ENCODE data around the gene PIAS4.
A peak's percentile ranks its signal among the peaks of the same experiment; 100 is the strongest.
"Not testable (repeated sequence)": the region's sequence is repeated elsewhere in the genome, so short reads cannot be mapped to it uniquely, and the experiment has no call there.

Gene PIAS4

DNA sequence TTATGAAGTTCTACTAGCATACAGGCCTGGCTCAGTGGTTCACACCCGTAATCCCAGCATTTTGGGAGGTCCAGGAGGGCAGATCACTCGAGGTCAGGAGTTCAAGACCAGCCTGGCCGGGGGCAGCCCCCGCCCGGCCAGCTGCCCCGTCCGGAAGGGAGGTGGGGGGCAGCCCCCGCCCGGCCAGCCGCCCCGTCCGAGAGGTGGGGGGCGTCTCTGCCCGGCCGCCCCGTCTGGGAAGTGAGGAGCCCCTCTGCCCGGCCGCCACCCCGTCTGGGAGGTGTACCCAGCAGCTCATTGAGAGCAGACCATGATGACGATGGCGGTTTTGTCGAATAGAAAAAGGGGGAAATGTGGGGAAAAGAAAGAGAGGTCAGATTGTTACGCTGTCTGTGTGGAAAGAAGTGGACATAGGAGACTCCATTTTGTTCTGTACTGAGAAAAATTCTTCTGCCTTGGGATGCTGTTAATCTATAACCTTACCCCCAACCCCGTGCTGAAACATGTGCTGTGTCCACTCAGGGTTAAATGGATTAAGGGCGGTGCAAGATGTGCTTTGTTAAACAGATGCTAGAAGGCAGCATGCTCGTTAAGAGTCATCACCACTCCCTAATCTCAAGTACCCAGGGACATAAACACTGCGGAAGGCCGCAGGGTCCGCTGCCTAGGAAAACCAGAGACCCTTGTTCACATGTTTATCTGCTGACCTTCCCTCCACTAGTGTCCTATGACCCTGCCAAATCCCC is 8.7 kb upstream of the PIAS4 start:
- not testable (repeated sequence) for DNase-seq; H3K27me3 Mint-ChIP-seq; H3K9me3 Mint-ChIP-seq; ATAC-seq (replicated peaks); H3K36me3 Mint-ChIP-seq; H3K27ac Mint-ChIP-seq; H3K4me1 Mint-ChIP-seq; H3K4me3 Mint-ChIP-seq

GRCh38 chr19:4000798-4001197 is 6.7 kb upstream of the PIAS4 start:
- not testable (repeated sequence) for DNase-seq; H3K4me3 Mint-ChIP-seq; H3K36me3 Mint-ChIP-seq; H3K9me3 Mint-ChIP-seq; ATAC-seq (replicated peaks); H3K27me3 Mint-ChIP-seq; H3K4me1 Mint-ChIP-seq; H3K27ac Mint-ChIP-seq

DNA sequence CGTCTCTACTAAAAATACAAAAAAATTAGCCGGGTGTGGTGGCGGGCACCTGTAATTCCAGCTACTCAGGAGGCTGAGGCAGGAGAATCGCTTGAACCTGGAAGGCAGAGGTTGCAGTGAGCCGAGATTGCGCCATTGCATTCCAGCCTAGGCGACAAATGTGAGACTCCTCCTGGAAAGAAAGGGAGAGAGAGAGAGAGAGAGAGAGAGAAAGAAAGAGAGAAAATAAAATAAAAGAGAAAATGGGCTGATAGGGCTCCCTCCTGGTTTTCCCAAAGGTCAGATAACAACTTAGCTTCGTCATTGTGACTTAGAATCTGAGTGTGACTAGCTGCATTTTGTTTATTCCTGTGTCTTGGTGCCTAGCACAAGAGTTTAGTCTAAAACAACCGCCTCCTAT is 2.1 kb upstream of the PIAS4 start:
- H3K36me3 Mint-ChIP-seq; H3K27ac Mint-ChIP-seq; DNase-seq; H3K9me3 Mint-ChIP-seq; H3K27me3 Mint-ChIP-seq; ATAC-seq (replicated peaks): not testable (repeated sequence)
- peak overlapping the region; percentile 44 to 65 for H3K4me3 Mint-ChIP-seq
- peaks cover 19 to 27% of the 10 kb centered on the region in 2 donors for H3K4me1 Mint-ChIP-seq

DNA sequence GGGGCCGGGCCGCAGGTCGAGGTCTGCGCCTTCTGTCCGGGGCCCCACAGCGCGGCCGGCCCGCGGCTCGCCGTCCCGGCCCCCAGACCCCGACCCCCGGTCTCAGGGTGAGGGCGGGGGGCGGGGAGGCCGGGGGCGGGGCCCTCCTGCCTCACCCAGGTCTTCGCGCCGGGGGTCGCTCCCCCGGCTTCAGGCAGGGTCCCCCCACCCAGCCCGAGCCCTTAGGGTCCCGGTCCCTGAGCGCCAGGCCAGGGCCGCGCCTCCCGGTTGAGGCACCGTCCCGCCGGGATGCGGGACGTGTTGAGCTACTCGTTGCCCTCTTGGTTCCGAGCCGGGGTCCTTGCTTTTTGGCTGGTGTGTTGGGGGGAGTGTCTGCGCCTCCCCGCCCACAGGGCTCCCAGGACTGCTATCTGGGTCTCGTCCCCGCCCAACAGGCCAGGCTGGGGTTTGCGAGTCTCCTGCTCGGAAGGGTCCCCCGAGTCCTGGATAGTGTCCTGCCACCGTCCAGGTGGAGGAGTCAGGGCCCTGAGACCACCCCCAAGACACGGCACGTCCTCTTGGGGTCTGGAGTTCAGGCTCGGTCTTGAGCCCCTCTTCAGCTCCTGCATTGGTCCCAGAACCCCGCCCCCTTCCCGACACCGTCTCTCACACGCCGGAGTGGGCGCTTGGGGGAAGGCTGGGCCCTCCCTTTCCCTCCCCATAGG is 452 bp downstream of the PIAS4 start:
- no peak for DNase-seq
- peak in 1 of 2 donors; percentile 6 for ATAC-seq (replicated peaks)
- Mint-ChIP-seq H3K27ac (peak overlapping the region; percentile 92), H3K36me3 (peaks cover 9 to 12% of the 10 kb centered on the region in 2 donors), H3K4me3 (peak overlapping the region; percentile 89 to 93), H3K9me3 (no peaks in the 10 kb centered on the region), H3K4me1 (peaks cover 26 to 44% of the 10 kb centered on the region in 2 donors), H3K27me3 (no peaks in the 10 kb centered on the region)

DNA sequence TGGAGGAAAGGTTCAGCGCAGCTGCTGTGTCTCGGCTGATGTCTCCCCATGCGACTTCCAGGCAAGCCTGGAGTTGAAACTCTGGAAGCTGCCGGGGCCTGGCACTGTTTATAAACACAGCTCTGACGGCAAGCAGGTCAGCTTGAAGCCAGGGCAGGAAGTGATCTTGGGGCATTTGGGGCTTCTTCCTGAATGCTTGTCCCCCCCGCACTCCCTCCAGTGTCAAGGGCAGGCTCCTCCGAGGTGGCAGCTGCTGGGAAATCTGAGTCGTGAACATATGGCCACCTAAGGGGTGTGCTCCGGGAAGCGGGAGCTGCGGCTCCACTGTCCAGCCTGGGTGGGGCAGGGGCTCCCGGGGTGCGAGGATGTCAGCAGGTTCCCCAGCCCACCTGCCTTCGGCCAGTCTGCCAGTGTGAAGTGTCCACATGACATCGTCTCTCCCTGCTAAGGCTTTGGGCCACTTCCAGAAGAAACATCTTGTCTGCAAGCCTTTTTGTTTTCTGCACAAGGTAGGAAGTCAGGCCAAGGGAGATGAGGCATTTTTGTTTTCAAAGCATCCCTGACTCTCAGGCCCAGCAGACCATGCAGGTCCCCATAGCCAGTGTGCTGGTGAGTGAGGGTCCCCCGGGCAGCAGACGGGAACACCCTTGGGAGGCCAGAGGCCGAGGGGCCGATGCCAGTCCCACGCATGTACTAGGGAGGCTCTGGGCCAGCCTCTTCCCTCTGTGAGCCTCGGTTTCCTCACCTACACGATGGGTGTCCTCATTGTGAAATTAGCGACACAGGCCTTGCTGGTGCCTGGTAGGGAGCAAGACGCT is 2.7 kb downstream of the PIAS4 start:
- ATAC-seq (replicated peaks), result no peak
- Mint-ChIP-seq H3K27ac (no peak overlapping the region), H3K36me3 (peaks cover 19 to 26% of the 10 kb centered on the region in 2 donors), H3K27me3 (no peaks in the 10 kb centered on the region), H3K4me3 (peak overlapping the region; percentile 87 to 89), H3K9me3 (no peaks in the 10 kb centered on the region), H3K4me1 (peaks cover 31 to 60% of the 10 kb centered on the region in 2 donors)
- no peak for DNase-seq

- H3K4me3 Mint-ChIP-seq, result no peak overlapping the region
- peaks cover 19 to 31% of the 10 kb centered on the region in 2 donors for H3K36me3 Mint-ChIP-seq
- no peaks in the 10 kb centered on the region for H3K9me3 Mint-ChIP-seq
- peaks cover 33 to 66% of the 10 kb centered on the region in 2 donors for H3K4me1 Mint-ChIP-seq
- DNase-seq (no peak), ATAC-seq (replicated peaks) (no peak)
- no peaks in the 10 kb centered on the region for H3K27me3 Mint-ChIP-seq
- H3K27ac Mint-ChIP-seq, result no peak overlapping the region
These were observed 3.2 kb downstream of the PIAS4 start for GRCh38 chr19:4010808-4011110.

DNA sequence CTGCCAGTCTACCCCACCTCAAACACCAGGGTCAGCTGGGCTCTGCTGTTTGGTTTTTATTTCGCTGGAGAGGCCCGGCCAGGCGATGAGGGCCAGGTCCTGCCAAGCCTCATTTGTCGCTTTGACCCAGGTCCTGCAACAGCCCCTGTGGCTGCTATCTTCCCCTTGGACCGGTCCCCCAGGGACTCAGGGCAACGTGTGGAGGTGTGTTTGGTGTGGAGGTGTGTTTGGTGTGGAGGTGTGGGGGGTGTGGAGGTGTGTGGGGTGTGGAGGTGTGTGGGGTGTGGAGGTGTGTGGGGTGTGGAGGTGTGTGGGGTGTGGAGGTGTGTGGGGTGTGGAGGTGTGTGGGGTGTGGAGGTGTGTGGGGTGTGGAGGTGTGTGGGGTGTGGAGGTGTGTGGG is 3.9 kb downstream of the PIAS4 start:
- H3K36me3 Mint-ChIP-seq, result peaks cover 19 to 36% of the 10 kb centered on the region in 2 donors
- not testable (repeated sequence) for H3K4me3 Mint-ChIP-seq; H3K9me3 Mint-ChIP-seq; H3K27ac Mint-ChIP-seq; H3K27me3 Mint-ChIP-seq; ATAC-seq (replicated peaks); DNase-seq
- peaks cover 32 to 65% of the 10 kb centered on the region in 2 donors for H3K4me1 Mint-ChIP-seq

DNA sequence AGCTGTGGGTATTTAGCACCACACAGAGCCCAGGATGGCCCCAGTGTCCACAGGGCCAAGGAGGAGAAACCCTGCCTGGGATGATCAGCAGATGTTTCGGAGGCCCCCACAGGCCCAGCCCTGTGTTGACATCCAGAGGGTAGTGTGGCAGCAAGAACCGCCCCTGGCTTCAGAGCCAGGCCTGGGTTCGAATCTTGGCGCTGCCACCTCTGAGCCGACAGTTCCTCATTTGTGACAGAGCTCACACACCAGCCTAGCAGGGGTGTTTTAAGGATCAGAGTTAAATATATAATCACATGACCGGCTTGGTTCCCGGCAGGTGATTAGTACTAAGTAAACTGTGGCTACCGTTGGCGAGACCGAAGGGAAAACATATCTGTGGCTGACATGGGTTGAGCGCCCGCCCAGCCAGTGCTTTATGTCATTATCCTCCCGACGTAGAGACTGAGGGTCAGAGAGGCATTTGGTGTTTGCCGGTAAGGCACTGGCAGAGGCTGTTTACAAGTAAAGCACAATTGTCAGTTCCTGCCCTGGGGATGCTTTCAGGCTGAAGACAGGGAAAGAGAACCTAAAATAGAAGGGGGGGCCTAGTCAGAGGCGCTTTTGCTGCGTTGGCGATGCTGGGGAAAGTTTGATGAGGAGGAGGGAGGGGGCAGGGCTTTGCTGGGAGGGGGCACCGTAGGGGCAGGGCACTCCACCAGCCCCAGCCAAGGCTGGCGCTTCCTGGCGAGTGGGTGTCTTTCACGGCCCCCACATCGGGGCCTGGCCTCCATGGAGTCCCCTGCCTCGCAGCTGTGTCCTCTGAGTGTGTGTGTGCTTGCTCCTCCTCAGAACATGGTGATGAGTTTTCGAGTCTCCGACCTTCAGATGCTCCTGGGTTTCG is 4.8 kb downstream of the PIAS4 start:
- no peak overlapping the region for H3K27ac Mint-ChIP-seq
- DNase-seq (no peak), ATAC-seq (replicated peaks) (no peak)
- no peaks in the 10 kb centered on the region for H3K27me3 Mint-ChIP-seq
- no peaks in the 10 kb centered on the region for H3K9me3 Mint-ChIP-seq
- H3K4me3 Mint-ChIP-seq, result peak overlapping the region in 1 of 2 donors; percentile 22
- peaks cover 19 to 39% of the 10 kb centered on the region in 2 donors for H3K36me3 Mint-ChIP-seq
- H3K4me1 Mint-ChIP-seq, result peaks cover 32 to 67% of the 10 kb centered on the region in 2 donors

GRCh38 chr19:4012975-4013634 is 5.6 kb downstream of the PIAS4 start:
- peaks cover 21 to 42% of the 10 kb centered on the region in 2 donors for H3K36me3 Mint-ChIP-seq

DNA sequence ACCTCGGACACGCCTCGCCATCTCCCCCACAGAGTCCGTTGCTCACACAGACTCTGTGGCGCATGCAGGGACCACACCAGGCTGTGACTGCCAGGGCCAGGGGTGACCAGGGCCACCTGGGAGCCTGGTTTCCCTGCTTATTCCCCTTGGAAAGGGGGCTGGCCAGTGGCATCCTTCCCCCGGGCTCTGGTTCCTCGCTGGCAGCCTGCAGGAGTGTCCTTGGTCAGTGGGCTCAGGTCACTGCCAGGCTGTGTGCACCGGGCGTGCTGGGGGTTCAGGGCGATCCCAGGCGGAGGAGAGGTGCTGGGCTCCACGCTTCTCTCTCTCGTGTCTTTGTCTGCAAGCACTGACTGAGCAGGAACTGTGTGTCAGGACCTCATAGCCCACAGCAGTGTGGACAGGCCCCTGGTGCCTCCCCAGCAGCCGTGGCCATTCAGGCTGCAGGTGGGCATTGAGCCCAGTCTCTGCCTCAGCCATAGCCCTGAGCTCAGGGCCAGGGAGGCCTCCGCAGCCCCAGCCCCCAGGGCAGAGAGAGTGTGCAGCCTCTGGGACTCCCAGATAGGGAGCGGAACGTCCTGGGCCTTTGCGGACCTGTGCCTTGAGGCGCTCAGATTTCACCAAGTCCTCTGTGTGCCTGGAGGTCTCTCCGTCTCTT is 6.5 kb downstream of the PIAS4 start:
- no peak for ATAC-seq (replicated peaks)
- Mint-ChIP-seq H3K27me3 (no peaks in the 10 kb centered on the region), H3K4me3 (no peak overlapping the region), H3K36me3 (peaks cover 27 to 48% of the 10 kb centered on the region in 2 donors), H3K9me3 (no peaks in the 10 kb centered on the region), H3K4me1 (peaks cover 32 to 67% of the 10 kb centered on the region in 2 donors), H3K27ac (no peak overlapping the region)
- no peak for DNase-seq

More at GRCh38 chr19:4012975-4013634, 5.6 kb downstream of the PIAS4 start:
- H3K27me3 Mint-ChIP-seq, result no peaks in the 10 kb centered on the region
- H3K9me3 Mint-ChIP-seq, result no peaks in the 10 kb centered on the region
- ATAC-seq (replicated peaks), result no peak
- peak overlapping the region; percentile 65 for H3K27ac Mint-ChIP-seq
- H3K4me3 Mint-ChIP-seq, result no peak overlapping the region
- no peak for DNase-seq
- peaks cover 33 to 69% of the 10 kb centered on the region in 2 donors for H3K4me1 Mint-ChIP-seq

DNA sequence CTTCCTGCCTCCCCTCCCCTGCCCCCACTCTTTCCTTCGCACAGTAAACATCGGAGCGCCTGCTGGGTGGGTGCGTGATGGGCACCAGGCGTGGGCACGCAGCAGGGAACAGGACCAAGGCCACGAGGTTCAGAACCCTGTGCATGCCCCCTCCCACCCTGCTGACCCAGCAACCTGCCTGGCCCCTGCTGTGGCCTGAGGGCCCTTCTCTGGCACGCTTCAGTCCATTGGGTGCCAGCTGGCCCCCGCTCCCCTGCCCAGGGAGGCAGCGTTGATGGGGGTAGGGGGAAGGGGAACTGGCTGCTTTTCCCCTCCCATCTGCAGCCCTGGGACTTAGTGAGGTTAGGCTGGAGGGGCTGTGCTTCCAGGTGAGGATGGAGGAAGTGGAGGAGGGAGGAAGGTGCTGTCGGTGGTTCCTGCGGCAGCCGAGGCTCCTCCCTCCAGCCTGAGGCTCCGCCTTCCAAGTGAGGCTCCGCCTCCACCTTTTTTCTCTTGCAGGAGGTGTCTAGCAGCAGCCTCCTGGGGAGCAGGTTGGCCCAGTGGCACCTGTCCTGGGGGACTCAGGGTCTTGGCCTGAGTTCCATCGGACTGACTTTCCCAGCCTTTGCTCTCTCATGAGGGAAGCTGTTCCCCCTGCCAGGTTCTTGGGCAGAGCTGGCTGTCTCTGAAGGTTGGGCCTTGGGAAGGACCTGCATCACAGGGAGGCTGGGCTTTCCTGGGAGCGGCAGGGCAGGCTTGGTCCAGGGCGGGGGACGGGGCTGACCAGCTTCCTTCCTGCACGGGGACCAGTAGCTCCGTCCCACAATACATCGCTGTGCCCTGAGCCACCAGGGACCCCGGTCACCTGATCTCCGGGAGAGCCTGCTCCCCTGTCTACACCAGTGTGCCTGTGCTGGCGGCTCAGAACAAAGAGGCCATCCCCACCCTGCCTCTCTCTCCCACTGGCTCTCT is 7.3 kb downstream of the PIAS4 start:
- Mint-ChIP-seq H3K9me3 (no peaks in the 10 kb centered on the region), H3K4me3 (no peak overlapping the region), H3K27ac (no peak overlapping the region), H3K27me3 (no peaks in the 10 kb centered on the region), H3K4me1 (peaks cover 25 to 59% of the 10 kb centered on the region in 2 donors), H3K36me3 (peaks cover 25 to 48% of the 10 kb centered on the region in 2 donors)
- ATAC-seq (replicated peaks) (peak; percentile 55 to 59), DNase-seq (no peak)

- Mint-ChIP-seq H3K36me3 (peaks cover 25 to 57% of the 10 kb centered on the region in 2 donors), H3K4me3 (no peak overlapping the region), H3K27me3 (no peaks in the 10 kb centered on the region), H3K4me1 (peaks cover 22 to 52% of the 10 kb centered on the region in 2 donors), H3K27ac (no peak overlapping the region), H3K9me3 (no peaks in the 10 kb centered on the region)
- ATAC-seq (replicated peaks), result no peak
- DNase-seq, result no peak
These were observed 8.3 kb downstream of the PIAS4 start for GRCh38 chr19:4015705-4016402.

Measured in stimulated activated naive B cell treated with anti-CD40 and anti-IgM and Interleukin-4, amounts not matched to agents 10 μg/mL and 1 μg/mL and 100 μg/mL, for 72 hours (primary cell).